ENCODE results near the gene ANKRD13D. TPM values are rescaled to one million over a fixed set of nuclear protein-coding genes. Genes with fewer than 3 reads are reported as not detected.

Gene ANKRD13D
- total RNA-seq, 2 donors from 2014 or later, result 56.6 to 58.6 TPM

DNA sequence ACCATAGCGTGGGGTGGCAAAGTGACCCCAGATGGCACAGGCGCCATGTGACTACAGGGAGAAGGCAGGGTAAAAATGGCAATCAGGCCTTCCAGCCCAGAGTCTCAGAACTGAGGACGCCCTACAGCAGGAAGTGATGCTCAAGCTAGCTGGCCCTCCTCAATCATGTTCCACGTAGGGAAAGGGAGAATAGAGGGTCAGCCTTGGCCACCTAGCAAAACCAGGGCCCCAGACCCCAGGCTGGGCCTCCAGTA is 978 bp upstream of the ANKRD13D start:
- H3K4me3 Mint-ChIP-seq, result peak overlapping the region; percentile 62
- H3K4me1 Mint-ChIP-seq, result peaks cover 10% of the 10 kb centered on the region
- no peaks in the 10 kb centered on the region for H3K27me3 ChIP-seq (ENCODE audit: control insufficient read depth, insufficient read depth, low read length, poor library complexity, severe bottlenecking)
- WGBS, 2 experiments (ENCODE audit: insufficient coverage in 1 of 2, insufficient read length in 1 of 2), result 59 to 68% methylated on average over 3 to 4 of the region's 4 CpGs
- peak overlapping the region; percentile 89 for H3K27ac ChIP-seq (ENCODE audit: low read depth, low read length)
- H3K4me3 ChIP-seq (ENCODE audit: low read length), result peak overlapping the region; percentile 82
- H3K9ac ChIP-seq (ENCODE audit: extremely low read depth, low read length, poor library complexity, severe bottlenecking), result peak overlapping the region; percentile 59
- TF ChIP-seq, protein P1, sequence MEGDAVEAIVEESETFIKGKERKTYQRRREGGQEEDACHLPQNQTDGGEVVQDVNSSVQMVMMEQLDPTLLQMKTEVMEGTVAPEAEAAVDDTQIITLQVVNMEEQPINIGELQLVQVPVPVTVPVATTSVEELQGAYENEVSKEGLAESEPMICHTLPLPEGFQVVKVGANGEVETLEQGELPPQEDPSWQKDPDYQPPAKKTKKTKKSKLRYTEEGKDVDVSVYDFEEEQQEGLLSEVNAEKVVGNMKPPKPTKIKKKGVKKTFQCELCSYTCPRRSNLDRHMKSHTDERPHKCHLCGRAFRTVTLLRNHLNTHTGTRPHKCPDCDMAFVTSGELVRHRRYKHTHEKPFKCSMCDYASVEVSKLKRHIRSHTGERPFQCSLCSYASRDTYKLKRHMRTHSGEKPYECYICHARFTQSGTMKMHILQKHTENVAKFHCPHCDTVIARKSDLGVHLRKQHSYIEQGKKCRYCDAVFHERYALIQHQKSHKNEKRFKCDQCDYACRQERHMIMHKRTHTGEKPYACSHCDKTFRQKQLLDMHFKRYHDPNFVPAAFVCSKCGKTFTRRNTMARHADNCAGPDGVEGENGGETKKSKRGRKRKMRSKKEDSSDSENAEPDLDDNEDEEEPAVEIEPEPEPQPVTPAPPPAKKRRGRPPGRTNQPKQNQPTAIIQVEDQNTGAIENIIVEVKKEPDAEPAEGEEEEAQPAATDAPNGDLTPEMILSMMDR (conservative IDR thresholded peaks at IDR 0.05), result no peak
- DNase-seq, result no peak
- no peaks in the 10 kb centered on the region for H3K27me3 Mint-ChIP-seq (ENCODE audit: insufficient read depth)
- no peaks in the 10 kb centered on the region for H3K9me3 Mint-ChIP-seq
- peaks cover 6% of the 10 kb centered on the region for H3K9me3 ChIP-seq (ENCODE audit: control insufficient read depth, low read length)
- peaks cover 35% of the 10 kb centered on the region for H3K36me3 Mint-ChIP-seq (ENCODE audit: low read depth)
- H3K4me1 ChIP-seq (ENCODE audit: control insufficient read depth, insufficient read depth, low read length), result no peaks in the 10 kb centered on the region
- H3K27ac Mint-ChIP-seq, result peak overlapping the region; percentile 91
- H3K36me3 ChIP-seq (ENCODE audit: control insufficient read depth, insufficient read depth, low read length), result peaks cover 29% of the 10 kb centered on the region

DNA sequence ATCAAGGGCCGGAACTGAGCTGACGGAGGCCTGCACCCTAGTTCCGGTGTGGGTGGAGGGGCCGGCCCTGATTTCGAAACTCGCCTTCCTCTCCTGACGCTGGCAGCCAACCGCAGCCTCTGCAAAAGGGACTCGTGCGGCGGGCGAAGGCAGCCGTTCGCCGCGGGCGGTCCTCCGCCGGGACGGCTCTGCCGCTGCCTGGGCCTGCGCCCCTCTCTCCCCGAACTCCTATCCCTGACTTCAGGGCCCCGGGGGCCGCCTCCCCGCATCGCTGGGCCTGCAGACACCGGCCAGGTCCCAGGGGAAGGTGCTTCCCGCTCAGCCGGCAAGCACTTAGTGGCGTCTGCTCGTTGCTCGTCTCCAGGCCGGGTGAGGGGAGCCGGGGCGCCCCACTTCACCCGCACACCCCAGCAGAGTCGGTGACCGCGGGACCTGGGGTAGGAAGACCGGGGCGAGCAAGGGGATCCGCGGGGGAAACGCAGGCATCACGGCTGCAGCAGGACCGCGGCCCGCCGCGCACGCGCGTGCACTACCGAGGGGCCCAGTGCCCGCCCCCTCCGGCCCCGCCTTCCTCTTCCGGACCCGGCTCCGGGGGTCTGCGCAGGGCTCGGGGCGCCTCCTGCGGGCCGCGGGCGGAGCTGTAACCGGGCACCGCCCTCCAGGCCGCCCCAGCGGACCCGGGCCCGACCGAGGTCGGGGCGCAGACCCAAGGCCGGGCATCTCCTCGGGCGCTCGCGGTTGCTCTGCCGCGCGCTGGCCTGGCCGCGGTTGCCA is 464 bp upstream of the ANKRD13D start:
- WGBS, 2 experiments (ENCODE audit: insufficient coverage in 1 of 2, insufficient read length in 1 of 2), result 0 to 1% methylated on average over 1 to 87 of the region's 87 CpGs
- Mint-ChIP-seq H3K4me1 (peaks cover 10% of the 10 kb centered on the region), H3K27me3 (ENCODE audit: insufficient read depth) (no peaks in the 10 kb centered on the region), H3K9me3 (no peaks in the 10 kb centered on the region), H3K4me3 (peak overlapping the region; percentile 62), H3K27ac (peak overlapping the region; percentile 91), H3K36me3 (ENCODE audit: low read depth) (peaks cover 33% of the 10 kb centered on the region)
- H3K27me3 ChIP-seq (ENCODE audit: control insufficient read depth, insufficient read depth, low read length, poor library complexity, severe bottlenecking), result no peaks in the 10 kb centered on the region
- H3K36me3 ChIP-seq (ENCODE audit: control insufficient read depth, insufficient read depth, low read length), result peaks cover 29% of the 10 kb centered on the region
- peak overlapping the region; percentile 82 for H3K4me3 ChIP-seq (ENCODE audit: low read length)
- TF ChIP-seq, protein P1 (conservative IDR thresholded peaks at IDR 0.05), result peak; percentile 73
- peak overlapping the region; percentile 59 for H3K9ac ChIP-seq (ENCODE audit: extremely low read depth, low read length, poor library complexity, severe bottlenecking)
- peaks cover 7% of the 10 kb centered on the region for H3K9me3 ChIP-seq (ENCODE audit: control insufficient read depth, low read length)
- H3K27ac ChIP-seq (ENCODE audit: low read depth, low read length), result peak overlapping the region; percentile 89
- no peaks in the 10 kb centered on the region for H3K4me1 ChIP-seq (ENCODE audit: control insufficient read depth, insufficient read depth, low read length)
- DNase-seq, result peak; percentile 94

DNA sequence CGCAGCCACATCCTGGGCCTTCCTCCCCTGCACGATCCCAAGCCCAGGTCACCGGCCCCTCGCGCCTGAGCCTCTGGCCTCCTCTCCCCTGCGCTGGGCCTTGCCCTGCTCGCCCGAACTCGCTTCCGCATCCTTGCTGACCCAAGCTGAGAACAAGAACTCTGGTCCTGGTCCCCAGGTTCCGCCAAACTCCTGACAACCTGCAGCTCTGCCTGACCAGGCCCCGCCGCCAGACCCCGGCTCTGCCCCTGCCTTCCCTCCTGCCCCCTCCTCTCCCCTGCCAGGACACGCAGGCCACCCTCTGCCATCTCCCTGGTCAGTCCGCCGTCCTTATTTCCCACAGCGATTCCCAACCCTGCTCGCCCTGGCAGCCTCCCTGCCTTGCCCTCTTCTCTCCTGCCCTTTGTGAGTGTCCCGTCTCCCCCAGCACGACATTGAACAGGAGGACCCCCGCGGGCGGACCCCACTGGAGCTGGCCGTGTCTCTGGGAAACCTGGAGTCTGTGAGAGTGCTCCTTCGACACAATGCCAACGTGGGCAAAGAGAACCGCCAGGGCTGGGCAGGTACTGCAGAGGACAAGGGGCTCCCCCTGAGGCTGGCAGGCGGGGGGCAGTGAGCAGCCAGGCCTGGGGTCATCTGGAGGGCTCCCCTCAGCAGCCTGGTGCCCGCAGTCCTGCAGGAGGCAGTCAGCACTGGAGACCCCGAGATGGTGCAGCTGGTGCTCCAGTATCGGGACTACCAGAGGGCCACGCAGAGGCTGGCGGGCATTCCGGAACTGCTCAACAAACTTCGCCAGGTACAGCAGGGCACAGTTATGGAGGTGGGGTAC is 762 bp downstream of the ANKRD13D start:
- peaks cover 10% of the 10 kb centered on the region for H3K4me1 Mint-ChIP-seq
- H3K36me3 ChIP-seq (ENCODE audit: control insufficient read depth, insufficient read depth, low read length), result peaks cover 39% of the 10 kb centered on the region
- no peaks in the 10 kb centered on the region for H3K27me3 Mint-ChIP-seq (ENCODE audit: insufficient read depth)
- H3K4me3 Mint-ChIP-seq, result peak overlapping the region; percentile 83
- peaks cover 40% of the 10 kb centered on the region for H3K36me3 Mint-ChIP-seq (ENCODE audit: low read depth)
- TF ChIP-seq, protein P1 (conservative IDR thresholded peaks at IDR 0.05), result no peak
- peak overlapping the region; percentile 86 for H3K4me3 ChIP-seq (ENCODE audit: low read length)
- no peaks in the 10 kb centered on the region for H3K4me1 ChIP-seq (ENCODE audit: control insufficient read depth, insufficient read depth, low read length)
- H3K27ac ChIP-seq (ENCODE audit: low read depth, low read length), result no peak overlapping the region
- H3K9me3 Mint-ChIP-seq, result peaks cover 4% of the 10 kb centered on the region
- H3K27me3 ChIP-seq (ENCODE audit: control insufficient read depth, insufficient read depth, low read length, poor library complexity, severe bottlenecking), result no peaks in the 10 kb centered on the region
- peak overlapping the region; percentile 77 for H3K27ac Mint-ChIP-seq
- whole genome bisulfite sequencing, 2 experiments (ENCODE audit: insufficient coverage in 1 of 2, insufficient read length in 1 of 2), result 45 to 62% methylated on average over 24 to 36 of the region's 36 CpGs
- peaks cover 19% of the 10 kb centered on the region for H3K9me3 ChIP-seq (ENCODE audit: control insufficient read depth, low read length)
- peak overlapping the region; percentile 34 for H3K9ac ChIP-seq (ENCODE audit: extremely low read depth, low read length, poor library complexity, severe bottlenecking)
- peak; percentile 81 for DNase-seq

Data from endodermal cell (in vitro differentiated cells).